Activated B cell treated with CpG ODN at 0.5 μM for 24 hours (primary cell): ENCODE results near the gene LRRC74A. TPM values are rescaled to one million over a fixed set of nuclear protein-coding genes. Genes with fewer than 3 reads are reported as not detected.

ENCODE experiments used
- ATAC-seq: fragments of 200-7000 bp; cut with Tn5 transposase; one replicate; pipeline ENCODE4 v1.10.0; 2021; ENCODE audit warnings: low read depth, mild to moderate bottlenecking, moderate library complexity
- CTCF ChIA-PET: fragments of 350-600 bp; sonication (Branson Sonifier 250); formaldehyde crosslinking; loops from one replicate; lab custom pipeline; 2021; ENCODE audit warnings: antibody characterized with exemption; lab: Charles Lee
- POLR2A ChIA-PET: fragments of 350-600 bp; sonication (Branson Sonifier 250); formaldehyde crosslinking; loops from one replicate; lab custom pipeline; 2021; ENCODE audit warnings: antibody characterized with exemption; lab: Charles Lee
- DNase-seq: peaks from one replicate; pipeline ENCODE4 v3.0.0; 2022
- H3K27ac Mint-ChIP-seq: one replicate; pipeline ENCODE4 v1.8.0; 2020; ENCODE audit warnings: mixed read lengths
- H3K27me3 Mint-ChIP-seq: one replicate; pipeline ENCODE4 v1.8.0; 2021; ENCODE audit warnings: mixed read lengths
- H3K36me3 Mint-ChIP-seq: one replicate; pipeline ENCODE4 v1.8.0; 2021; ENCODE audit warnings: low read depth, mixed read lengths
- H3K4me1 Mint-ChIP-seq: one replicate; pipeline ENCODE4 v1.8.0; 2021; ENCODE audit warnings: mixed read lengths
- H3K4me3 Mint-ChIP-seq: one replicate; pipeline ENCODE4 v1.8.0; 2020; ENCODE audit warnings: mild to moderate bottlenecking, mixed read lengths
- H3K9me3 Mint-ChIP-seq: one replicate; pipeline ENCODE4 v1.8.0; 2020; ENCODE audit warnings: mixed read lengths
- CTCF ChIP-seq: fragments of 200-600 bp; IDR thresholded peaks from one replicate; pipeline ENCODE4 v1.8.0; 2022; ENCODE audit warnings: antibody characterized with exemption, mild to moderate bottlenecking
- intact Hi-C: fragments of 100-400 bp; cut with micrococcal nuclease; formaldehyde crosslinking; loops from one replicate; pipeline ENCODE4 v1.15.1; 2024
- total RNA-seq: library from RNA; stranded (reverse); gene quantifications from 2 replicates; pipeline ENCODE4 v1.2.3, GENCODE V29; 2022

The LRRC74A gene
- total RNA-seq, 1 donor from 2014 or later: not detected

GRCh38 chr14:76827696-76828296, 1.6 kb downstream of the LRRC74A start:
- ATAC-seq: no peak
- TF ChIP-seq CTCF: no peak
- Mint-ChIP-seq H3K36me3 (no peaks in the 10 kb centered on the region), H3K27me3 (peaks cover 10% of the 10 kb centered on the region), H3K4me3 (no peak overlapping the region), H3K9me3 (no peaks in the 10 kb centered on the region), H3K27ac (no peak overlapping the region), H3K4me1 (no peaks in the 10 kb centered on the region)
- POLR2A ChIA-PET: no interaction called here
- CTCF ChIA-PET: no interaction called here
- intact Hi-C loops: no loop called here
- no peak for DNase-seq

- Mint-ChIP-seq H3K27ac (no peak overlapping the region), H3K9me3 (no peaks in the 10 kb centered on the region), H3K27me3 (peaks cover 11% of the 10 kb centered on the region), H3K36me3 (no peaks in the 10 kb centered on the region), H3K4me3 (no peak overlapping the region), H3K4me1 (no peaks in the 10 kb centered on the region)
- ATAC-seq: no peak
- DNase-seq: no peak
- intact Hi-C loops: no loop called here
- CTCF ChIA-PET: no interaction called here
- no peak for TF ChIP-seq CTCF
- POLR2A ChIA-PET: no interaction called here
These were observed 2.3 kb downstream of the LRRC74A start for GRCh38 chr14:76828339-76829012.

- Mint-ChIP-seq H3K9me3 (no peaks in the 10 kb centered on the region), H3K36me3 (no peaks in the 10 kb centered on the region), H3K4me1 (no peaks in the 10 kb centered on the region), H3K27ac (no peak overlapping the region), H3K27me3 (peaks cover 12% of the 10 kb centered on the region), H3K4me3 (no peak overlapping the region)
- ATAC-seq: no peak
- ChIA-PET CTCF (no interaction called here), POLR2A (no interaction called here)
- no peak for DNase-seq
- intact Hi-C loops: no loop called here
- TF ChIP-seq CTCF: no peak
These were observed 2.8 kb downstream of the LRRC74A start for GRCh38 chr14:76829013-76829365.

GRCh38 chr14:76829650-76830421, 3.6 kb downstream of the LRRC74A start:
- Mint-ChIP-seq H3K27ac (no peak overlapping the region), H3K4me1 (no peaks in the 10 kb centered on the region), H3K27me3 (peaks cover 17% of the 10 kb centered on the region), H3K36me3 (no peaks in the 10 kb centered on the region), H3K9me3 (no peaks in the 10 kb centered on the region), H3K4me3 (no peak overlapping the region)
- no peak for ATAC-seq
- DNase-seq: no peak
- CTCF ChIA-PET: no interaction called here
- no peak for TF ChIP-seq CTCF
- POLR2A ChIA-PET: no interaction called here
- intact Hi-C loops: no loop called here

- Mint-ChIP-seq H3K27ac (no peak overlapping the region), H3K4me3 (no peak overlapping the region), H3K4me1 (no peaks in the 10 kb centered on the region), H3K27me3 (peaks cover 14% of the 10 kb centered on the region), H3K36me3 (no peaks in the 10 kb centered on the region), H3K9me3 (no peaks in the 10 kb centered on the region)
- no peak for TF ChIP-seq CTCF
- CTCF ChIA-PET: no interaction called here
- intact Hi-C loops: no loop called here
- POLR2A ChIA-PET: no interaction called here
- ATAC-seq: no peak
- DNase-seq: no peak
These were observed 4.3 kb downstream of the LRRC74A start for GRCh38 chr14:76830556-76830955.
